H54 (cell line): ENCODE measurements around the gene TPRN.

Experiments
- DNase-seq: peaks from one replicate; pipeline ENCODE4 v3.0.0; 2011; ENCODE audit warnings: low spot score, mixed read lengths; ENCODE audit not compliant: insufficient read length
- FAIRE-seq: peaks from 3 replicates; lab custom pipeline; 2011; peaks lifted over from hg19 to GRCh38; lab: Jason Lieb, UNC
- POLR2A ChIP-seq: IDR thresholded peaks from 2 replicates; pipeline ENCODE4 v1.6.1; 2011; ENCODE audit warnings: low read depth, mild to moderate bottlenecking, low read length

Gene TPRN

GRCh38 chr9:137189297-137190295 lies 10.9 kb downstream of the TPRN start:
- TF ChIP-seq POLR2A: no peak
- FAIRE-seq: no peak
- DNase-seq: no peak

GRCh38 chr9:137188490-137189296 lies 11.8 kb downstream of the TPRN start, which contains the start of the genes ANAPC2 and SSNA1:
Gene ANAPC2 (minus strand): TSS chr9:137188560. CDS start chr9:137188532, 28 bp downstream.
Gene SSNA1 (plus strand): TSS chr9:137188676. CDS start chr9:137188727, 51 bp downstream.
- TF ChIP-seq POLR2A: peak; percentile 84
- FAIRE-seq (peak; percentile 15), DNase-seq (peak; percentile 99)

- DNase-seq (no peak), FAIRE-seq (no peak)
- no peak for TF ChIP-seq POLR2A
Observed at GRCh38 chr9:137188086-137188489, 12.5 kb downstream of the TPRN start.

GRCh38 chr9:137187386-137187785 lies 13.2 kb downstream of the TPRN start:
- no peak for TF ChIP-seq POLR2A
- no peak for FAIRE-seq
- no peak for DNase-seq

DNA sequence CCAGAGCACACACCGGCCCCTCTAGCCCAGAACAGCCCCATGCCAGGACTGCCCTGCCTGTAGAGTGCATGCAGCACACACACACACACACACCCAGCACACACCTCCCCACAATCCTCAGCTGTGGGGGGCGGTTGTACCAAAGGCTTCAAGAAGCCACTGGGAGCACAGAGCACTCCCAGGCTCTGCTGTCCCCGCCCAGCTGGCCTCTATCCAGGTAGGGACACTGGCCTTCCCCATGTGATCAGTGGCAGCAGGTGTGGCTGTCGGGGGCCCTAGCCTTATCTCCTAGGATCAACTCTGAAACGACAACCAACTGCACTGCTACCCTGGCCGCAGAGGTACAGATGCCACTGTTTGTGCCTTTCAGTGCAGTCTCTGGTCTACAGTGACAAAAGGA lies 14.2 kb downstream of the TPRN start:
- no peak for FAIRE-seq
- DNase-seq: no peak
- TF ChIP-seq POLR2A: no peak

GRCh38 chr9:137185921-137186320 lies 14.6 kb downstream of the TPRN start:
- TF ChIP-seq POLR2A: no peak
- DNase-seq (no peak), FAIRE-seq (no peak)

DNA sequence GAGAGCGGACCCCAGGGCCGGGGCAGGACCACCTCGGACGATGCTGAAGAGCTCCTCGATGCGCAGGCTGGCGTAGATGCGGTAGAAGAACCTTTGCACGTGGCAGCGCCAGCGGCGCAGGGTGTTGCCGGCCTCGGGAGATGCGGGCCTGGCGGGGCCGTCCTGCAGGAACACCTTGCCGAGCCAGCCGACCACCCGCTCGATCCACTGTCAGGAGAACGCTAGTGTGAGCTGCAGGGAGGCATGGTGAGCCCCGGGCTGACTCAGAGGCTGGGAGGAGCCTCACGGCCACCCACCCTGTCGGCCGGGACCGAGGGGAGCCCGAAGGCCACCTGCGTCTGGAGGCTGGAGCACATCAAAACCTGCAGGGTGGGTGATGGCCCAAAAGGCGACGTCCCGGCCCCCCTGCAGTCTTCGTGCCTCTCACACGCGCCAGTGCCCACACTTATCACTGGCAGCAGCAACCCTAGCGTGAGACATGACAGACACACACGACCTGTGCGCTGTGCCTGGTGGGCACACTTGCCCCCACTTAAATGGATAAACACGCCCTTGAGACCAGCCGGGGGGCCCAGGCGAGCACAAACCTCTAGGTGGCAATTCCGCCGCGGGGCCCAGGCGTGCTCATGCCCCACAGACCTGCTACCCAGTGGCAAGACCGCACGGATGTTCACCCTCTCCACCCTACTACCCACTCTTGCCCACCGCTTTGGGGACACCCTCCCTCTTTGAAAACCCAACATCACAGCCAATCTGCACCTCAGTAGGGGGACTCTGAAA lies 15.5 kb downstream of the TPRN start:
- DNase-seq: no peak
- no peak for FAIRE-seq
- TF ChIP-seq POLR2A: no peak

GRCh38 chr9:137183980-137184595 lies 16.5 kb downstream of the TPRN start:
- TF ChIP-seq POLR2A: no peak
- FAIRE-seq: no peak
- DNase-seq: no peak

GRCh38 chr9:137182836-137183235 lies 17.7 kb downstream of the TPRN start:
- FAIRE-seq: no peak
- DNase-seq: no peak
- TF ChIP-seq POLR2A: no peak

DNA sequence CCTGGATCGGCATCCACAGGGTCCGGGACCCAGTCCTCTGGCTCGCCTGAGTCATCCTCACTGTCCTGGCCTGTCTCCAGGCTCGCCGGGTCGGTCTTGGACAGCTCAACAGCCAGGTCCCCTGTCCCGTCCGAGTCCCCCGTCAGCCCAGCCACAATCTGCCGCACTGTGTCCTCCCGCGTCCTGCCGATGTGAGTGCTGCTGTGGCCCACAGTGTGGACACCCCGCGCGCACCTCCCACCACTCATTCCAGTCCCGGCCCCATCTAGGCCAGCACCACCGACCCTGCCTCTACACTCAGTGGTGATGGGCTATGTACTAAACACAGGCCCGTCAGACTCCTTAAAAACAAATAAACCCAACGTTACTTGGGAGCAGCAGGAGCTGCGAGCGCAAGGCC lies 18.9 kb downstream of the TPRN start:
- TF ChIP-seq POLR2A: no peak

DNA sequence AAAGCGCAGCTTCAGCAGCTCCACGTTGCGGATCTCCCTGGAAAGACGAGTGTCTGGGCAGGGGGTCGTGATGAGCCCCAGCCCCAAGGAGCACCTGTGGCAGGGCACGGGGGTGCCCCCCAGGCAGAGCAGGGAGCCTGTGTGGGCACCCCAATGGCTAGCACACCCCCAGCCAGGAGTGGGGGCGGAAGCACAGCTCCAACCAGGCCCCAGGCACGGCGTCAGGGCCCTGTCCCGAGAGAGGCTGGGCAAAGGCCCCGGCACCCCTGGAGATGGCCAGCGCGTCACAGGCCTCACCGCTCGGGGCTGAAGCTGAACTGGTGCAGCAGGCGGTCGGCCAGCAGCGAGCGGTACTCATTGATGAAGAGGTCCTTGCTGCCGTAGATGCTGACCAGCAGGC lies 20.1 kb downstream of the TPRN start:
- no peak for TF ChIP-seq POLR2A
- FAIRE-seq (no peak), DNase-seq (no peak)

More for the DNA sequence above, 18.9 kb downstream of the TPRN start:
- FAIRE-seq: no peak
- no peak for DNase-seq

DNA sequence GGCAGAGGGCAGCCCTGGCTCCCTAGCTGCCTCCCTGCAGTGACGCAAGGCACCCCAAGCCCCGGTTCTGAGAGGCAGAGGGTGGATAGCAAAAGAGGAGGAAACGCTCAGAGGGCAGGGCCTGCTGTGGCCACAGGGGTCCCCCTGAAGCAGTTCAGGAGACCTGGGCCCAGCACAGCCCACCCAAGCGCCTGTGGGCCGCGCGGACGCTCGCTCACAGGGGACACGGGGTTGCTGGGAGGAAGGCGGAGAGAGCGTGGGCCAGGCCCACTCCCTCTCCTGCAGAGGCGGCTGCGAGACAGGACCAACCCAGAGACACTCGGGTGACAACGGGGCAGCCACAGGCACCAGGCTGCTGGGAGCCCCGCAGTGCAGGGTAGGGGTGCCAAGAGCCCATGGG lies 20.8 kb downstream of the TPRN start:
- no peak for DNase-seq
- TF ChIP-seq POLR2A: no peak
- no peak for FAIRE-seq

GRCh38 chr9:137178939-137179630 lies 21.5 kb downstream of the TPRN start:
- no peak for TF ChIP-seq POLR2A
- no peak for DNase-seq
- FAIRE-seq: no peak
